PFSK-1 (cell line): ENCODE measurements around the gene IFI27.

Experiments
- POLR2AphosphoS5 ChIP-seq: IDR thresholded peaks from 2 replicates; pipeline ENCODE4 v1.6.1; 2012; ENCODE audit warnings: low read depth, mild to moderate bottlenecking, control low read depth, low read length, moderate library complexity
- REST ChIP-seq, 2 experiments: IDR thresholded peaks; 2 replicates each; pipeline versions ENCODE4 v1.6.1 to v1.8.0; 2011 to 2012; ENCODE audit warnings: low read depth in 2 of 2, low read length in 2 of 2, control low read depth in 1 of 2, inconsistent platforms in 1 of 2, mild to moderate bottlenecking in 1 of 2, moderate library complexity in 1 of 2; ENCODE audit not compliant: insufficient read depth in 1 of 2
- SIN3A ChIP-seq: IDR thresholded peaks from 2 replicates; pipeline ENCODE4 v1.6.1; 2012; ENCODE audit warnings: mild to moderate bottlenecking, low read length, moderate library complexity, borderline replicate concordance; ENCODE audit not compliant: insufficient read depth
- TAF1 ChIP-seq: IDR thresholded peaks from 2 replicates; pipeline ENCODE4 v1.6.1; 2012; ENCODE audit warnings: low read length, control low read depth, borderline replicate concordance; ENCODE audit not compliant: insufficient read depth

DNA sequence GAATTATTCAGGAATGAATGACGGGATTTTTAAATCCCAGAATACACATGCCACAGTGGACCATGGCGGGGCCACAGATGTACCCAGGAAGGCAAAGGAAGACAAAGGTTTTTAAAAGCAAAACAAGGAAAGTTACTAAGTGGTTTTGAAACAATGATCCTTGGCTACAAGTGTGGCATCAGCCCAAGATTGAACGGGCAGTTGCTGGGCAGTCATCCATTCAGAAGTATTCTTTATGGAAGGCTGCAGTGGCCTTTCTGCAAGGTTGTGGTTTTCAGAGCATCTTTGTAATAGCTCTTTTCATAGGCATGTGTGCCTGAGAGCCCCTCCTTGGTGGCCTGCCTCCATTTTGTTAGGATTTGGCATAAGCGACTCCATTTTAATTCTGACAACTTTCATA is 13.4 kb upstream of the IFI27 start:
- TF ChIP-seq TAF1 (no peak), POLR2AphosphoS5 (no peak), SIN3A (no peak), REST (IDR thresholded peaks at IDR 0.05; ENCODE audit: insufficient read depth in 1 of 2, low read depth in 2 of 2, low read length in 2 of 2) (no peak)
